Fibroblast of lung (primary cell): ENCODE data around the gene RYR1. TPM values are rescaled to one million over a fixed set of nuclear protein-coding genes. Genes with fewer than 3 reads are reported as not detected.

ENCODE experiments used
- DNase-seq, 2 donors: peaks; one replicate each; pipeline versions ENCODE4 v3.0.0 to v3.0.0-alpha.2; 2010; ENCODE audit warnings: low read depth in 2 of 2
- H2AFZ ChIP-seq: 2 replicates; pipeline ENCODE4 v1.5.1; 2012; ENCODE audit warnings: low read length, control low read depth, inconsistent platforms
- H3K27ac ChIP-seq: 2 replicates; pipeline ENCODE4 v1.5.1; 2011; ENCODE audit warnings: low read length, control low read depth; ENCODE audit not compliant: insufficient read depth
- H3K27me3 ChIP-seq: 2 replicates; pipeline ENCODE4 v1.5.1; 2011; ENCODE audit warnings: mild to moderate bottlenecking, low read length; ENCODE audit not compliant: control insufficient read depth, insufficient read depth
- H3K36me3 ChIP-seq: 2 replicates; pipeline ENCODE4 v1.5.1; 2011; ENCODE audit warnings: low read length; ENCODE audit not compliant: control insufficient read depth, insufficient read depth
- H3K4me1 ChIP-seq: 2 replicates; pipeline ENCODE4 v1.5.1; 2011; ENCODE audit warnings: low read length; ENCODE audit not compliant: control insufficient read depth, insufficient read depth; ENCODE audit errors: extremely low read depth
- H3K4me2 ChIP-seq: 2 replicates; pipeline ENCODE4 v1.5.1; 2011; ENCODE audit warnings: low read length, control low read depth; ENCODE audit not compliant: insufficient read depth; ENCODE audit errors: extremely low read depth
- H3K4me3 ChIP-seq, 4 experiments: fragments of 200-600 bp in 1 of 4; sonication (generic) in 1 of 4; replicated peaks in 1 of 4; 2 replicates each; pipeline ENCODE4 v1.5.1; 2011 to 2016; ENCODE audit warnings: low read length in 4 of 4, low read depth in 3 of 4, mild to moderate bottlenecking in 3 of 4, control low read depth in 2 of 4, inconsistent platforms in 1 of 4, mixed read lengths in 1 of 4; ENCODE audit not compliant: insufficient read depth in 1 of 4; ENCODE audit errors: control extremely low read depth in 1 of 4
- H3K79me2 ChIP-seq: 2 replicates; pipeline ENCODE4 v1.5.1; 2012; ENCODE audit warnings: mild to moderate bottlenecking, low read length, inconsistent platforms; ENCODE audit not compliant: control insufficient read depth, insufficient read depth
- H3K9ac ChIP-seq: 2 replicates; pipeline ENCODE4 v1.5.1; 2011; ENCODE audit warnings: mild to moderate bottlenecking, low read length, control low read depth; ENCODE audit not compliant: insufficient read depth
- H3K9me3 ChIP-seq: 2 replicates; pipeline ENCODE4 v1.5.1; 2012; ENCODE audit warnings: low read depth, low read length; ENCODE audit not compliant: control insufficient read depth, insufficient read depth
- H4K20me1 ChIP-seq: 2 replicates; pipeline ENCODE4 v1.5.1; 2011; ENCODE audit warnings: low read length; ENCODE audit not compliant: control insufficient read depth, insufficient read depth; ENCODE audit errors: extremely low read depth
- CTCF ChIP-seq, 2 donors: IDR thresholded peaks in 1 of 2; conservative IDR thresholded peaks in 1 of 2; 1 replicate in 1 of 2; 2 replicates in 1 of 2; pipeline ENCODE4 v1.5.1; 2011 to 2012; ENCODE audit warnings: low read length in 2 of 2, control low read depth in 1 of 2, inconsistent platforms in 1 of 2, low read depth in 1 of 2, mild to moderate bottlenecking in 1 of 2
- EZH2 ChIP-seq: IDR thresholded peaks from 2 replicates; pipeline ENCODE4 v1.5.1; 2012; ENCODE audit warnings: low read length, control low read depth, mild to moderate bottlenecking; ENCODE audit errors: missing control alignments
- polyA minus RNA-seq: library from RNA; depleted of rRNA, polyadenylated mRNA; stranded (reverse); fragments of >200 nt; gene quantifications from 2 replicates; pipeline ENCODE4 v1.2.3, GENCODE V29; 2011; ENCODE audit warnings: low replicate concordance
- polyA plus RNA-seq, 2 donors: library from polyadenylated mRNA; depleted of rRNA in 1 of 2; stranded (reverse) in 1 of 2; unstranded in 1 of 2; fragments of >200 nt; gene quantifications; 2 replicates each; pipeline ENCODE4 v1.2.1, GENCODE V29; 2011 to 2012; ENCODE audit warnings: missing spikeins in 1 of 2
- total RNA-seq: library from RNA; depleted of rRNA; stranded (reverse); fragments of >200 nt; gene quantifications from 2 replicates; pipeline ENCODE4 v1.2.1, GENCODE V29; 2014

RYR1 gene
- total RNA-seq = under 0.01 and 0.26 TPM in 2 replicates
- polyA plus RNA-seq = under 0.01 and 0.09 TPM in 2 replicates
- not detected in 2 replicates for polyA plus RNA-seq (2012)
- polyA minus RNA-seq = not detected in 2 replicates

- no peak within 1 kb of the TSS for H2AFZ ChIP-seq
These were observed at the start of gene RYR1 for GRCh38 chr19:38433268-38433733. Gene RYR1 (plus strand): TSS chr19:38433691. CDS start chr19:38433830, 139 bp downstream.

GRCh38 chr19:38383743-38384142, 49.7 kb upstream of the RYR1 start:
- Histone ChIP-seq H4K20me1 (no peaks in the 10 kb centered on the region), H3K4me3 (no peak overlapping the region), H3K4me2 (no peak overlapping the region), H3K9ac (no peak overlapping the region), H2AFZ (no peak overlapping the region), H3K4me1 (peaks cover 2% of the 10 kb centered on the region), H3K27me3 (no peaks in the 10 kb centered on the region), H3K27ac (no peak overlapping the region), H3K36me3 (peaks cover 18% of the 10 kb centered on the region), H3K79me2 (peaks cover 4% of the 10 kb centered on the region), H3K9me3 (no peaks in the 10 kb centered on the region)
- TF ChIP-seq EZH2 = no peak
- TF ChIP-seq CTCF (conservative IDR thresholded peaks at IDR 0.05 in 1 of 2, IDR thresholded peaks at IDR 0.05 in 1 of 2; ENCODE audit: low read depth in 1 of 2, low read length in 2 of 2) = no peak
- no peak for DNase-seq

More at GRCh38 chr19:38433268-38433733, at the start of gene RYR1:
- no peak within 1 kb of the TSS for H3K9ac ChIP-seq
- no peak for TF ChIP-seq CTCF (conservative IDR thresholded peaks at IDR 0.05 in 1 of 2, IDR thresholded peaks at IDR 0.05 in 1 of 2; ENCODE audit: low read depth in 1 of 2, low read length in 2 of 2)
- no peak for TF ChIP-seq EZH2
- no peak within 1 kb of the TSS for H3K27ac ChIP-seq
- no peak within 1 kb of the TSS for H3K4me3 ChIP-seq
- no peaks in the 10 kb centered on the region for H3K9me3 ChIP-seq
- peak in 1 of 2 donors; percentile 6 for DNase-seq
- H3K36me3 ChIP-seq = no peaks in the 10 kb centered on the region
- H3K79me2 ChIP-seq = no peaks in the 10 kb centered on the region
- no peaks in the 10 kb centered on the region for H4K20me1 ChIP-seq
- H3K27me3 ChIP-seq = peaks cover 4% of the 10 kb centered on the region
- no peaks in the 10 kb centered on the region for H3K4me1 ChIP-seq
- no peak within 1 kb of the TSS for H3K4me2 ChIP-seq

- Histone ChIP-seq H3K27me3 (no peaks in the 10 kb centered on the region), H3K4me1 (peaks cover 2% of the 10 kb centered on the region), H3K27ac (no peak overlapping the region), H3K9ac (no peak overlapping the region), H3K4me3 (no peak overlapping the region), H2AFZ (no peak overlapping the region), H3K4me2 (no peak overlapping the region), H3K79me2 (peaks cover 6% of the 10 kb centered on the region), H3K9me3 (no peaks in the 10 kb centered on the region), H3K36me3 (peaks cover 14% of the 10 kb centered on the region), H4K20me1 (no peaks in the 10 kb centered on the region)
- DNase-seq = peak; percentile 28 to 40
- TF ChIP-seq CTCF (conservative IDR thresholded peaks at IDR 0.05 in 1 of 2, IDR thresholded peaks at IDR 0.05 in 1 of 2; ENCODE audit: low read depth in 1 of 2, low read length in 2 of 2) (peak; percentile 8 to 50), EZH2 (no peak)
These were observed 49.1 kb upstream of the RYR1 start for GRCh38 chr19:38384209-38385027.
